Kidney (tissue), 14 donors: Measurements from ENCODE around the gene PRKD1. TPM values are rescaled to one million over a fixed set of nuclear protein-coding genes. Genes with fewer than 3 reads are reported as not detected.

Experiments
- DNase-seq, 5 donors: peaks; one replicate each; pipeline ENCODE4 v3.0.0-alpha.2; 2013 to 2020
- FAIRE-seq: peaks from 2 replicates; lab custom pipeline; 2012; peaks lifted over from hg19 to GRCh38; lab: Jason Lieb, UNC
- H3K27ac ChIP-seq, 2 donors: one replicate each; pipeline ENCODE4 v1.7.0; 2013; ENCODE audit warnings: low read depth in 2 of 2, low read length in 2 of 2, inconsistent platforms in 1 of 2
- H3K27me3 ChIP-seq: one replicate; pipeline ENCODE4 v1.7.1; 2013; ENCODE audit warnings: low read length, inconsistent platforms; ENCODE audit not compliant: control insufficient read depth, insufficient read depth
- H3K36me3 ChIP-seq, 3 donors: one replicate each; pipeline versions ENCODE4 v1.7.0 to v1.7.1; 2013; ENCODE audit warnings: low read length in 3 of 3, control low read depth in 1 of 3, inconsistent platforms in 1 of 3; ENCODE audit not compliant: insufficient read depth in 3 of 3, control insufficient read depth in 2 of 3
- H3K4me1 ChIP-seq, 3 donors: one replicate each; pipeline versions ENCODE4 v1.7.0 to v1.7.1; 2013; ENCODE audit warnings: low read length in 3 of 3, inconsistent platforms in 1 of 3, low read depth in 1 of 3; ENCODE audit not compliant: control insufficient read depth in 2 of 3, insufficient read depth in 2 of 3
- H3K4me3 ChIP-seq, 3 donors: one replicate each; pipeline versions ENCODE4 v1.7.0 to v1.8.1; 2013; ENCODE audit warnings: low read length in 3 of 3, control low read depth in 1 of 3, inconsistent platforms in 1 of 3
- H3K9ac ChIP-seq, 3 donors: one replicate each; pipeline versions ENCODE4 v1.7.0 to v1.7.1; 2013; ENCODE audit warnings: low read length in 3 of 3, control low read depth in 1 of 3, inconsistent platforms in 1 of 3
- H3K9me3 ChIP-seq, 3 donors: one replicate each; pipeline versions ENCODE4 v1.7.0 to v1.7.1; 2013; ENCODE audit warnings: low read length in 3 of 3, control low read depth in 1 of 3, inconsistent platforms in 1 of 3; ENCODE audit not compliant: control insufficient read depth in 2 of 3, insufficient read depth in 1 of 3
- CTCF ChIP-seq: IDR thresholded peaks from 3 replicates; pipeline ENCODE4 v1.5.1; 2012; ENCODE audit warnings: mild to moderate bottlenecking, moderate library complexity, borderline replicate concordance; ENCODE audit not compliant: insufficient read depth; ENCODE audit errors: extremely low read depth
- intact Hi-C: fragments of 100-400 bp; cut with DNase I; formaldehyde crosslinking; loops from one replicate; pipeline ENCODE4 v1.11.1; 2022
- polyA plus RNA-seq: library from polyadenylated mRNA; stranded (reverse); fragments of 350-450 nt; fragmentation: Illumina TruSeq; extraction: RNeasy Lipid Tissue Mini Kit (QIAGEN cat#74804); gene quantifications from one replicate; pipeline ENCODE4 v1.2.3, GENCODE V29; 2014; ENCODE audit warnings: low read depth, low replicate concordance; ENCODE audit not compliant: insufficient read depth
- total RNA-seq: library from RNA; stranded (reverse); fragmentation: NEBNext Ultra II Directional; extraction: Animal tissue kit (Norgen Biotek cat#: 25700); gene quantifications from one replicate; pipeline ENCODE4 v1.2.1, GENCODE V29; 2021
- donor health status: control.
- donor health status: control.
- donor health status: control.
- donor health status: control.
- donor health status: control.
- donor health status: DM: yes; HTN: yes; CAD: no.
- donor health status: Normal renal cell carcinoma (clear cell type).

PRKD1 gene
- total and polyA plus RNA-seq, 2 donors from 2014 or later = 14.0 to 45.1 TPM

GRCh38 chr14:29898470-29898869 is 29.2 kb downstream of the PRKD1 start:
- intact Hi-C loops = no loop called here
- no peak for TF ChIP-seq CTCF
- H3K4me1 ChIP-seq = peaks cover 0 to 4% (median 0%) of the 10 kb centered on the region in 3 donors
- DNase-seq (no peak), FAIRE-seq (no peak)
- H3K4me3 ChIP-seq = no peak overlapping the region
- peaks cover 0 to 4% (median 0%) of the 10 kb centered on the region in 3 donors for H3K9me3 ChIP-seq
- H3K27me3 ChIP-seq = no peaks in the 10 kb centered on the region
- no peak overlapping the region for H3K27ac ChIP-seq
- no peak overlapping the region for H3K9ac ChIP-seq
- no peaks in the 10 kb centered on the region for H3K36me3 ChIP-seq

GRCh38 chr14:29897181-29897580 is 30.5 kb downstream of the PRKD1 start:
- peaks cover 0 to 4% (median 0%) of the 10 kb centered on the region in 3 donors for H3K9me3 ChIP-seq

GRCh38 chr14:29896354-29896821 is 31.3 kb downstream of the PRKD1 start:
- no peak for TF ChIP-seq CTCF
- FAIRE-seq = no peak

More at GRCh38 chr14:29897181-29897580, 30.5 kb downstream of the PRKD1 start:
- no peak overlapping the region for H3K27ac ChIP-seq
- no peak overlapping the region for H3K9ac ChIP-seq
- TF ChIP-seq CTCF = no peak
- H3K4me1 ChIP-seq = peaks cover 0 to 4% (median 0%) of the 10 kb centered on the region in 3 donors
- no peak overlapping the region for H3K4me3 ChIP-seq
- no peaks in the 10 kb centered on the region for H3K27me3 ChIP-seq
- intact Hi-C loops = no loop called here
- H3K36me3 ChIP-seq = no peaks in the 10 kb centered on the region
- DNase-seq (no peak), FAIRE-seq (no peak)

GRCh38 chr14:29895591-29896083 is 32.0 kb downstream of the PRKD1 start:
- DNase-seq (peak in 1 of 5 donors; percentile 37), FAIRE-seq (no peak)
- no peak for TF ChIP-seq CTCF
- Histone ChIP-seq H3K4me3 (no peak overlapping the region), H3K36me3 (no peaks in the 10 kb centered on the region), H3K27ac (no peak overlapping the region), H3K9ac (no peak overlapping the region), H3K27me3 (no peaks in the 10 kb centered on the region), H3K9me3 (no peaks in the 10 kb centered on the region), H3K4me1 (peaks cover 0 to 4% (median 0%) of the 10 kb centered on the region in 3 donors)
- intact Hi-C loops = no loop called here

More at GRCh38 chr14:29896354-29896821, 31.3 kb downstream of the PRKD1 start:
- Histone ChIP-seq H3K4me1 (peaks cover 0 to 4% (median 0%) of the 10 kb centered on the region in 3 donors), H3K27me3 (no peaks in the 10 kb centered on the region), H3K36me3 (no peaks in the 10 kb centered on the region), H3K4me3 (no peak overlapping the region), H3K27ac (no peak overlapping the region), H3K9me3 (peaks cover 0 to 4% (median 0%) of the 10 kb centered on the region in 3 donors), H3K9ac (no peak overlapping the region)
- DNase-seq = no peak
- intact Hi-C loops = no loop called here
